ENCODE measurements around the gene SPC24.

DNA sequence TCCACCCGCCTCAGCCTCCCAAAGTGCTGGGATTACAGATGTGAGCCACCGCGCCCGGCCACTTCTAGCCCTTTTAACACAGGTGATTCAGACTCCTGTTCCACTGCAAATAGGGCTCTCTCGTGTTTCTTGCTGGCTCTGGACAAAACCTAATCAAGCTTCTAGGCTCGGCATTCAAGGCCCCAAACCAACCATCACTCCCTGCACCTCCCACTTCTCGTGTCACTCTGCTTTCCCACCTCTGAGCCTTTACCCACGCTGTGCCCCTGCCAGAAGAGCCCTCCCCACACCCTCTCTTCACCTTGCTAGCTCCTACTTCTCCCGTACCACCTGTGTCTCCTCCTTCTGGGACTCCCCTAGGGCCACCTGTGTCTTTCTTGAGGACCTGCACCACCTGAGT, 22.0 kb upstream of the SPC24 start:
- TF ChIP-seq, protein P1, sequence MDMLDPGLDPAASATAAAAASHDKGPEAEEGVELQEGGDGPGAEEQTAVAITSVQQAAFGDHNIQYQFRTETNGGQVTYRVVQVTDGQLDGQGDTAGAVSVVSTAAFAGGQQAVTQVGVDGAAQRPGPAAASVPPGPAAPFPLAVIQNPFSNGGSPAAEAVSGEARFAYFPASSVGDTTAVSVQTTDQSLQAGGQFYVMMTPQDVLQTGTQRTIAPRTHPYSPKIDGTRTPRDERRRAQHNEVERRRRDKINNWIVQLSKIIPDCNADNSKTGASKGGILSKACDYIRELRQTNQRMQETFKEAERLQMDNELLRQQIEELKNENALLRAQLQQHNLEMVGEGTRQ (IDR thresholded peaks at IDR 0.05; ENCODE audit: low read depth, low read length): no peak
- TF ChIP-seq, protein P2, sequence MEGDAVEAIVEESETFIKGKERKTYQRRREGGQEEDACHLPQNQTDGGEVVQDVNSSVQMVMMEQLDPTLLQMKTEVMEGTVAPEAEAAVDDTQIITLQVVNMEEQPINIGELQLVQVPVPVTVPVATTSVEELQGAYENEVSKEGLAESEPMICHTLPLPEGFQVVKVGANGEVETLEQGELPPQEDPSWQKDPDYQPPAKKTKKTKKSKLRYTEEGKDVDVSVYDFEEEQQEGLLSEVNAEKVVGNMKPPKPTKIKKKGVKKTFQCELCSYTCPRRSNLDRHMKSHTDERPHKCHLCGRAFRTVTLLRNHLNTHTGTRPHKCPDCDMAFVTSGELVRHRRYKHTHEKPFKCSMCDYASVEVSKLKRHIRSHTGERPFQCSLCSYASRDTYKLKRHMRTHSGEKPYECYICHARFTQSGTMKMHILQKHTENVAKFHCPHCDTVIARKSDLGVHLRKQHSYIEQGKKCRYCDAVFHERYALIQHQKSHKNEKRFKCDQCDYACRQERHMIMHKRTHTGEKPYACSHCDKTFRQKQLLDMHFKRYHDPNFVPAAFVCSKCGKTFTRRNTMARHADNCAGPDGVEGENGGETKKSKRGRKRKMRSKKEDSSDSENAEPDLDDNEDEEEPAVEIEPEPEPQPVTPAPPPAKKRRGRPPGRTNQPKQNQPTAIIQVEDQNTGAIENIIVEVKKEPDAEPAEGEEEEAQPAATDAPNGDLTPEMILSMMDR (conservative IDR thresholded peaks at IDR 0.05; ENCODE audit: low read depth, low read length): no peak
- TF ChIP-seq MAFK (IDR thresholded peaks at IDR 0.05; ENCODE audit: low read depth, low read length): no peak
